GM23338 (cell line): ENCODE measurements around the gene SLC9A9. TPM values are rescaled to one million over a fixed set of nuclear protein-coding genes. Genes with fewer than 3 reads are reported as not detected.

Experiments used
- ATAC-seq: fragments of 200-7000 bp; cut with Tn5 transposase; 3 replicates; pipeline ENCODE4 v1.9.1; 2020
- DNase-seq: peaks from one replicate; pipeline ENCODE4 v3.0.0-alpha.2; 2015; ENCODE audit warnings: low spot score
- H2AFZ ChIP-seq: fragments of 200-600 bp; sonication (generic); 2 replicates; pipeline ENCODE4 v1.8.0; 2016; ENCODE audit warnings: antibody characterized with exemption, mild to moderate bottlenecking, moderate library complexity
- H3F3A ChIP-seq: fragments of 200-600 bp; sonication (generic); replicated peaks from 2 replicates; pipeline ENCODE4 v1.8.0; 2017; ENCODE audit warnings: antibody characterized with exemption, mixed run types, low read depth
- H3K27ac ChIP-seq: fragments of 200-600 bp; sonication (generic); 2 replicates; pipeline ENCODE4 v1.6.1; 2016; ENCODE audit warnings: low read depth
- H3K27me3 ChIP-seq: fragments of 200-600 bp; sonication (generic); 2 replicates; pipeline ENCODE4 v1.8.0; 2016; ENCODE audit warnings: mild to moderate bottlenecking, mixed run types, moderate library complexity; ENCODE audit not compliant: insufficient read depth
- H3K36me3 ChIP-seq: fragments of 200-600 bp; sonication (generic); 2 replicates; pipeline ENCODE4 v1.8.0; 2016; ENCODE audit warnings: mild to moderate bottlenecking; ENCODE audit not compliant: insufficient read depth
- H3K4me1 ChIP-seq: fragments of 200-600 bp; sonication (generic); 2 replicates; pipeline ENCODE4 v1.8.0; 2016; ENCODE audit warnings: mild to moderate bottlenecking, moderate library complexity; ENCODE audit not compliant: insufficient read depth
- H3K4me2 ChIP-seq: fragments of 200-600 bp; sonication (generic); 2 replicates; pipeline ENCODE4 v1.7.1; 2017; ENCODE audit warnings: mixed run types
- H3K4me3 ChIP-seq: fragments of 200-600 bp; sonication (generic); 2 replicates; pipeline ENCODE4 v1.6.1; 2016; ENCODE audit warnings: mixed run types
- H3K79me2 ChIP-seq: fragments of 200-600 bp; sonication (generic); replicated peaks from 2 replicates; pipeline ENCODE4 v1.8.0; 2017; ENCODE audit warnings: mild to moderate bottlenecking; ENCODE audit not compliant: insufficient read depth
- H3K9me2 ChIP-seq: fragments of 200-600 bp; sonication (generic); 2 replicates; pipeline ENCODE4 v1.8.0; 2017; ENCODE audit not compliant: insufficient read depth
- H4K20me1 ChIP-seq: fragments of 200-600 bp; sonication (generic); replicated peaks from 2 replicates; pipeline ENCODE4 v1.8.0; 2017; ENCODE audit warnings: mild to moderate bottlenecking; ENCODE audit not compliant: insufficient read depth
- H3K27ac Mint-ChIP-seq: 2 replicates; pipeline ENCODE4 v1.8.0; 2020; ENCODE audit warnings: inconsistent platforms, mild to moderate bottlenecking, moderate library complexity, mixed read lengths
- H3K27me3 Mint-ChIP-seq: 3 replicates; pipeline ENCODE4 v1.8.0; 2022; ENCODE audit warnings: low read depth, mild to moderate bottlenecking, moderate library complexity, mixed read lengths, inconsistent platforms; ENCODE audit not compliant: insufficient read depth, poor library complexity
- H3K36me3 Mint-ChIP-seq: 3 replicates; pipeline ENCODE4 v1.8.0; 2021; ENCODE audit warnings: low read depth, mild to moderate bottlenecking, inconsistent platforms, moderate library complexity, mixed read lengths
- H3K4me1 Mint-ChIP-seq: 3 replicates; pipeline ENCODE4 v1.8.0; 2020; ENCODE audit warnings: mild to moderate bottlenecking, inconsistent platforms, mixed read lengths
- H3K4me3 Mint-ChIP-seq: 3 replicates; pipeline ENCODE4 v1.8.0; 2021; ENCODE audit warnings: moderate library complexity, mild to moderate bottlenecking, inconsistent platforms, mixed read lengths
- H3K9me3 Mint-ChIP-seq: 3 replicates; pipeline ENCODE4 v1.8.0; 2020; ENCODE audit warnings: moderate library complexity, mild to moderate bottlenecking, inconsistent platforms, mixed read lengths
- CREB1 ChIP-seq: fragments of 250-450 bp; sonication (Bioruptor Pico); IDR thresholded peaks from 2 replicates; pipeline ENCODE4 v1.5.0; 2020; ENCODE audit warnings: low read depth, mild to moderate bottlenecking, moderate library complexity
- EZH2 ChIP-seq: fragments of 200-600 bp; sonication (generic); IDR thresholded peaks from one replicate; pipeline ENCODE4 v1.8.0; 2017; ENCODE audit warnings: antibody characterized with exemption, mild to moderate bottlenecking, low read depth; ENCODE audit not compliant: unreplicated experiment
- EZH2phosphoT487 ChIP-seq: fragments of 200-600 bp; sonication (generic); IDR thresholded peaks from one replicate; pipeline ENCODE4 v1.8.1; 2018; ENCODE audit warnings: antibody characterized with exemption; ENCODE audit not compliant: unreplicated experiment
- JUNB ChIP-seq: IDR thresholded peaks from one replicate; pipeline ENCODE4 v1.6.1; 2016; ENCODE audit warnings: antibody characterized with exemption; ENCODE audit not compliant: unreplicated experiment
- NANOG ChIP-seq: IDR thresholded peaks from 2 replicates; pipeline ENCODE4 v1.6.1; 2016; ENCODE audit warnings: antibody characterized with exemption, borderline replicate concordance
- POLR2AphosphoS5 ChIP-seq: IDR thresholded peaks from 2 replicates; pipeline ENCODE4 v1.6.1; 2016; ENCODE audit warnings: antibody characterized with exemption, low read depth
- STAT1 ChIP-seq: IDR thresholded peaks from one replicate; pipeline ENCODE4 v1.6.1; 2016; ENCODE audit warnings: antibody characterized with exemption; ENCODE audit not compliant: unreplicated experiment
- ZNF114 ChIP-seq: fragments of 250-450 bp; sonication (Bioruptor Pico); IDR thresholded peaks from 2 replicates; pipeline ENCODE4 v1.5.0; 2020; ENCODE audit warnings: mild to moderate bottlenecking, moderate library complexity
- ZNF331 ChIP-seq: fragments of 250-450 bp; sonication (Bioruptor Pico); IDR thresholded peaks from 2 replicates; pipeline ENCODE4 v1.5.0; 2020; ENCODE audit warnings: low read depth, mild to moderate bottlenecking, moderate library complexity
- polyA plus RNA-seq: library from polyadenylated mRNA; unstranded; fragments of >200 nt; fragmentation: Nextera tagmentation; extraction: Ambion mirVana; gene quantifications from 2 replicates; pipeline ENCODE4 v1.2.1, GENCODE V29; 2016
- total RNA-seq: library from RNA; depleted of rRNA; stranded (reverse); fragments of >200 nt; shearing (Covaris generic); gene quantifications from 2 replicates; pipeline ENCODE4 v1.2.3, GENCODE V29; 2014
- TF ChIP-seq, protein P1 (sequence below): fragments of 250-450 bp; sonication (Bioruptor Pico); IDR thresholded peaks from 2 replicates; pipeline ENCODE4 v1.5.0; 2020; ENCODE audit warnings: mild to moderate bottlenecking, moderate library complexity
- TF ChIP-seq, protein P2 (sequence below): IDR thresholded peaks from 2 replicates; pipeline ENCODE4 v1.6.1; 2016; ENCODE audit warnings: antibody characterized with exemption
- TF ChIP-seq, protein P3 (sequence below), 2 experiments: fragments of 200-600 bp in 1 of 2; sonication (generic) in 1 of 2; conservative IDR thresholded peaks; 2 replicates each; pipeline versions ENCODE4 v1.5.1 to v1.6.1; 2016 to 2017; ENCODE audit warnings: antibody characterized with exemption in 2 of 2, low read depth in 2 of 2, mild to moderate bottlenecking in 2 of 2, moderate library complexity in 1 of 2
- TF ChIP-seq, protein P4 (sequence below): IDR thresholded peaks from one replicate; pipeline ENCODE4 v1.6.1; 2018; ENCODE audit warnings: antibody characterized with exemption; ENCODE audit not compliant: unreplicated experiment

Gene SLC9A9
- total and polyA plus RNA-seq, 2 experiments from 2014 or later, result 1.3 to 1.6 TPM

DNA sequence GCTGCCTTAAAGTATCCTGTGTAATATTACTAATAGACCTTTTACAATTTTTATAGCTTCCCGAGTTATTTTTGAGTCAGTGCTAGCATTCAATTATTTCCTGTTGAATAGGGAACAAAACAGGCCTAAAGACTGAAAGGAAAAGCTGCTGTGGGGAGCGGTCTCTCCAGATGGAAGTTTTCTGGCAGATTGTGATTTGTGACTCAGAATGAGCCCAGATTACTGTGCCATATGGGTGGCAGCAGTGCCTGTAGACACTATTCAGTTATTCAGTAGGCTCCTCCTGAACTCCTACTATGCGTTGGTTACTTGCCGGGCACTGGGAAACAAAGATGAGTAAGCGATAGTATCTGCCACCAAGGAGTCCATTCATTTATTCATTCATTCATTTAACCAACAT lies 516.9 kb downstream of the SLC9A9 start:
- Histone ChIP-seq H3K36me3 (no peaks in the 10 kb centered on the region), H4K20me1 (no peaks in the 10 kb centered on the region), H3K27me3 (no peaks in the 10 kb centered on the region), H3K4me3 (no peak overlapping the region), H3K4me1 (peaks cover 13% of the 10 kb centered on the region; the same call in 1 of the 2 replicates), H3K4me2 (no peak overlapping the region), H3K79me2 (no peaks in the 10 kb centered on the region), H3K27ac (no peak overlapping the region), H3F3A (no peaks in the 10 kb centered on the region), H3K9me2 (no peaks in the 10 kb centered on the region), H2AFZ (no peak overlapping the region)
- no peak for ATAC-seq
- no peak overlapping the region for H3K4me3 Mint-ChIP-seq
- H3K27ac Mint-ChIP-seq, result 0 out of 2 replicates have a peak overlapping the region, but pooled peaks have one; percentile 1
- H3K4me1 Mint-ChIP-seq, result peaks cover 16% of the 10 kb centered on the region
- no peaks in the 10 kb centered on the region for H3K36me3 Mint-ChIP-seq
- TF ChIP-seq CREB1, result no peak
- no peak for TF ChIP-seq STAT1
- TF ChIP-seq, protein P1, sequence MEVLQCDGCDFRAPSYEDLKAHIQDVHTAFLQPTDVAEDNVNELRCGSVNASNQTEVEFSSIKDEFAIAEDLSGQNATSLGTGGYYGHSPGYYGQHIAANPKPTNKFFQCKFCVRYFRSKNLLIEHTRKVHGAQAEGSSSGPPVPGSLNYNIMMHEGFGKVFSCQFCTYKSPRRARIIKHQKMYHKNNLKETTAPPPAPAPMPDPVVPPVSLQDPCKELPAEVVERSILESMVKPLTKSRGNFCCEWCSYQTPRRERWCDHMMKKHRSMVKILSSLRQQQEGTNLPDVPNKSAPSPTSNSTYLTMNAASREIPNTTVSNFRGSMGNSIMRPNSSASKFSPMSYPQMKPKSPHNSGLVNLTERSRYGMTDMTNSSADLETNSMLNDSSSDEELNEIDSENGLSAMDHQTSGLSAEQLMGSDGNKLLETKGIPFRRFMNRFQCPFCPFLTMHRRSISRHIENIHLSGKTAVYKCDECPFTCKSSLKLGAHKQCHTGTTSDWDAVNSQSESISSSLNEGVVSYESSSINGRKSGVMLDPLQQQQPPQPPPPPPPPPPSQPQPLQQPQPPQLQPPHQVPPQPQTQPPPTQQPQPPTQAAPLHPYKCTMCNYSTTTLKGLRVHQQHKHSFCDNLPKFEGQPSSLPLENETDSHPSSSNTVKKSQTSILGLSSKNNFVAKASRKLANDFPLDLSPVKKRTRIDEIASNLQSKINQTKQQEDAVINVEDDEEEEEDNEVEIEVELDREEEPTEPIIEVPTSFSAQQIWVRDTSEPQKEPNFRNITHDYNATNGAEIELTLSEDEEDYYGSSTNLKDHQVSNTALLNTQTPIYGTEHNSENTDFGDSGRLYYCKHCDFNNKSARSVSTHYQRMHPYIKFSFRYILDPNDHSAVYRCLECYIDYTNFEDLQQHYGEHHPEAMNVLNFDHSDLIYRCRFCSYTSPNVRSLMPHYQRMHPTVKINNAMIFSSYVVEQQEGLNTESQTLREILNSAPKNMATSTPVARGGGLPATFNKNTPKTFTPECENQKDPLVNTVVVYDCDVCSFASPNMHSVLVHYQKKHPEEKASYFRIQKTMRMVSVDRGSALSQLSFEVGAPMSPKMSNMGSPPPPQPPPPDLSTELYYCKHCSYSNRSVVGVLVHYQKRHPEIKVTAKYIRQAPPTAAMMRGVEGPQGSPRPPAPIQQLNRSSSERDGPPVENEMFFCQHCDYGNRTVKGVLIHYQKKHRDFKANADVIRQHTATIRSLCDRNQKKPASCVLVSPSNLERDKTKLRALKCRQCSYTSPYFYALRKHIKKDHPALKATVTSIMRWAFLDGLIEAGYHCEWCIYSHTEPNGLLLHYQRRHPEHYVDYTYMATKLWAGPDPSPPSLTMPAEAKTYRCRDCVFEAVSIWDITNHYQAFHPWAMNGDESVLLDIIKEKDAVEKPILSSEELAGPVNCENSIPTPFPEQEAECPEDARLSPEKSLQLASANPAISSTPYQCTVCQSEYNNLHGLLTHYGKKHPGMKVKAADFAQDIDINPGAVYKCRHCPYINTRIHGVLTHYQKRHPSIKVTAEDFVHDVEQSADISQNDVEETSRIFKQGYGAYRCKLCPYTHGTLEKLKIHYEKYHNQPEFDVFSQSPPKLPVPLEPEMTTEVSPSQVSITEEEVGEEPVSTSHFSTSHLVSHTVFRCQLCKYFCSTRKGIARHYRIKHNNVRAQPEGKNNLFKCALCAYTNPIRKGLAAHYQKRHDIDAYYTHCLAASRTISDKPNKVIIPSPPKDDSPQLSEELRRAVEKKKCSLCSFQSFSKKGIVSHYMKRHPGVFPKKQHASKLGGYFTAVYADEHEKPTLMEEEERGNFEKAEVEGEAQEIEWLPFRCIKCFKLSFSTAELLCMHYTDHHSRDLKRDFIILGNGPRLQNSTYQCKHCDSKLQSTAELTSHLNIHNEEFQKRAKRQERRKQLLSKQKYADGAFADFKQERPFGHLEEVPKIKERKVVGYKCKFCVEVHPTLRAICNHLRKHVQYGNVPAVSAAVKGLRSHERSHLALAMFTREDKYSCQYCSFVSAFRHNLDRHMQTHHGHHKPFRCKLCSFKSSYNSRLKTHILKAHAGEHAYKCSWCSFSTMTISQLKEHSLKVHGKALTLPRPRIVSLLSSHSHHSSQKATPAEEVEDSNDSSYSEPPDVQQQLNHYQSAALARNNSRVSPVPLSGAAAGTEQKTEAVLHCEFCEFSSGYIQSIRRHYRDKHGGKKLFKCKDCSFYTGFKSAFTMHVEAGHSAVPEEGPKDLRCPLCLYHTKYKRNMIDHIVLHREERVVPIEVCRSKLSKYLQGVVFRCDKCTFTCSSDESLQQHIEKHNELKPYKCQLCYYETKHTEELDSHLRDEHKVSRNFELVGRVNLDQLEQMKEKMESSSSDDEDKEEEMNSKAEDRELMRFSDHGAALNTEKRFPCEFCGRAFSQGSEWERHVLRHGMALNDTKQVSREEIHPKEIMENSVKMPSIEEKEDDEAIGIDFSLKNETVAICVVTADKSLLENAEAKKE (CRISPR knock-in tag), result no peak
- TF ChIP-seq ZNF114 (CRISPR knock-in tag), result no peak
- no peak for TF ChIP-seq NANOG
- TF ChIP-seq, protein P2, sequence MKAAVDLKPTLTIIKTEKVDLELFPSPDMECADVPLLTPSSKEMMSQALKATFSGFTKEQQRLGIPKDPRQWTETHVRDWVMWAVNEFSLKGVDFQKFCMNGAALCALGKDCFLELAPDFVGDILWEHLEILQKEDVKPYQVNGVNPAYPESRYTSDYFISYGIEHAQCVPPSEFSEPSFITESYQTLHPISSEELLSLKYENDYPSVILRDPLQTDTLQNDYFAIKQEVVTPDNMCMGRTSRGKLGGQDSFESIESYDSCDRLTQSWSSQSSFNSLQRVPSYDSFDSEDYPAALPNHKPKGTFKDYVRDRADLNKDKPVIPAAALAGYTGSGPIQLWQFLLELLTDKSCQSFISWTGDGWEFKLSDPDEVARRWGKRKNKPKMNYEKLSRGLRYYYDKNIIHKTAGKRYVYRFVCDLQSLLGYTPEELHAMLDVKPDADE, result no peak
- no peak for TF ChIP-seq ZNF331 (CRISPR knock-in tag)
- no peak for TF ChIP-seq JUNB
- no peak for TF ChIP-seq EZH2
- TF ChIP-seq POLR2AphosphoS5, result no peak
- TF ChIP-seq, protein P3, sequence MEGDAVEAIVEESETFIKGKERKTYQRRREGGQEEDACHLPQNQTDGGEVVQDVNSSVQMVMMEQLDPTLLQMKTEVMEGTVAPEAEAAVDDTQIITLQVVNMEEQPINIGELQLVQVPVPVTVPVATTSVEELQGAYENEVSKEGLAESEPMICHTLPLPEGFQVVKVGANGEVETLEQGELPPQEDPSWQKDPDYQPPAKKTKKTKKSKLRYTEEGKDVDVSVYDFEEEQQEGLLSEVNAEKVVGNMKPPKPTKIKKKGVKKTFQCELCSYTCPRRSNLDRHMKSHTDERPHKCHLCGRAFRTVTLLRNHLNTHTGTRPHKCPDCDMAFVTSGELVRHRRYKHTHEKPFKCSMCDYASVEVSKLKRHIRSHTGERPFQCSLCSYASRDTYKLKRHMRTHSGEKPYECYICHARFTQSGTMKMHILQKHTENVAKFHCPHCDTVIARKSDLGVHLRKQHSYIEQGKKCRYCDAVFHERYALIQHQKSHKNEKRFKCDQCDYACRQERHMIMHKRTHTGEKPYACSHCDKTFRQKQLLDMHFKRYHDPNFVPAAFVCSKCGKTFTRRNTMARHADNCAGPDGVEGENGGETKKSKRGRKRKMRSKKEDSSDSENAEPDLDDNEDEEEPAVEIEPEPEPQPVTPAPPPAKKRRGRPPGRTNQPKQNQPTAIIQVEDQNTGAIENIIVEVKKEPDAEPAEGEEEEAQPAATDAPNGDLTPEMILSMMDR (conservative IDR thresholded peaks at IDR 0.05; ENCODE audit: low read depth in 2 of 2), result no peak
- no peak for TF ChIP-seq EZH2phosphoT487
- TF ChIP-seq, protein P4, sequence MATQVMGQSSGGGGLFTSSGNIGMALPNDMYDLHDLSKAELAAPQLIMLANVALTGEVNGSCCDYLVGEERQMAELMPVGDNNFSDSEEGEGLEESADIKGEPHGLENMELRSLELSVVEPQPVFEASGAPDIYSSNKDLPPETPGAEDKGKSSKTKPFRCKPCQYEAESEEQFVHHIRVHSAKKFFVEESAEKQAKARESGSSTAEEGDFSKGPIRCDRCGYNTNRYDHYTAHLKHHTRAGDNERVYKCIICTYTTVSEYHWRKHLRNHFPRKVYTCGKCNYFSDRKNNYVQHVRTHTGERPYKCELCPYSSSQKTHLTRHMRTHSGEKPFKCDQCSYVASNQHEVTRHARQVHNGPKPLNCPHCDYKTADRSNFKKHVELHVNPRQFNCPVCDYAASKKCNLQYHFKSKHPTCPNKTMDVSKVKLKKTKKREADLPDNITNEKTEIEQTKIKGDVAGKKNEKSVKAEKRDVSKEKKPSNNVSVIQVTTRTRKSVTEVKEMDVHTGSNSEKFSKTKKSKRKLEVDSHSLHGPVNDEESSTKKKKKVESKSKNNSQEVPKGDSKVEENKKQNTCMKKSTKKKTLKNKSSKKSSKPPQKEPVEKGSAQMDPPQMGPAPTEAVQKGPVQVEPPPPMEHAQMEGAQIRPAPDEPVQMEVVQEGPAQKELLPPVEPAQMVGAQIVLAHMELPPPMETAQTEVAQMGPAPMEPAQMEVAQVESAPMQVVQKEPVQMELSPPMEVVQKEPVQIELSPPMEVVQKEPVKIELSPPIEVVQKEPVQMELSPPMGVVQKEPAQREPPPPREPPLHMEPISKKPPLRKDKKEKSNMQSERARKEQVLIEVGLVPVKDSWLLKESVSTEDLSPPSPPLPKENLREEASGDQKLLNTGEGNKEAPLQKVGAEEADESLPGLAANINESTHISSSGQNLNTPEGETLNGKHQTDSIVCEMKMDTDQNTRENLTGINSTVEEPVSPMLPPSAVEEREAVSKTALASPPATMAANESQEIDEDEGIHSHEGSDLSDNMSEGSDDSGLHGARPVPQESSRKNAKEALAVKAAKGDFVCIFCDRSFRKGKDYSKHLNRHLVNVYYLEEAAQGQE, result no peak
- peaks cover 2% of the 10 kb centered on the region for H3K27me3 Mint-ChIP-seq
- no peaks in the 10 kb centered on the region; the same call in 2 of the 3 replicates for H3K9me3 Mint-ChIP-seq
- no peak for DNase-seq
